Raji (cell line): ENCODE data around the gene CKM.

Experiments used
- POLR2A ChIP-seq: IDR thresholded peaks from 2 replicates; pipeline ENCODE4 v1.6.1; 2011; ENCODE audit warnings: low read depth, low read length, control low read depth; ENCODE audit not compliant: insufficient read depth

CKM gene

GRCh38 chr19:45352471-45352870 is 29.8 kb upstream of the CKM start:
- no peak for TF ChIP-seq POLR2A

- no peak for TF ChIP-seq POLR2A
Observed at GRCh38 chr19:45352062-45352461, 29.4 kb upstream of the CKM start.

- no peak for TF ChIP-seq POLR2A
Observed at GRCh38 chr19:45351401-45351952, 28.8 kb upstream of the CKM start.

DNA sequence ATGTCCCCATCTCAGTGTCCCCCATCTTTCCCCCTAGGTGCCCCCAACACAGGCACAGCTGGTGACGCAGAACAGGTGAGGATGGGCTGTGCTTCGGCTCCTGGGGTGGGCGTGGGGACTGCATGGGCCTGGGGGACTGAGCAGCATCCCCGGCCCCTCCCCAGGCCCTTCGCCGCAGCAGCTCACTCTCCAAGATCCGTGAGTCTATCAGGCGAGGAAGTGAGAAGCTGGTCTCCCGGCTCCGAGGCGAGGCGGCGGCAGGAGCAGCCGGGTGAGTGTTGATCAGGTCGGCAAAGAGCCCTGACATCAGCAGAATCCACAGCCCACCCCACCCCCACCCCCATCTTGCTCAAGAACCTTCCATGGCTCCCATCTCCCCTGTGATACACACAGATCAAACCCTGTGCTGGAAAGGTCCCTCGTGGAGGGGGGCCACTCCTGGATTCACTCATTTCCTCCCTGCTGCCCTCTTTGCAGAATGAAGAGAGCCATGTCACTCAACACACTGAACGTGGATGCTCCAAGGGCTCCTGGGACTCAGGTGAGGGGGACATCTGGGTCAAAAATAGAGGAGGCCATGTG is 27.9 kb upstream of the CKM start:
- TF ChIP-seq POLR2A: no peak

DNA sequence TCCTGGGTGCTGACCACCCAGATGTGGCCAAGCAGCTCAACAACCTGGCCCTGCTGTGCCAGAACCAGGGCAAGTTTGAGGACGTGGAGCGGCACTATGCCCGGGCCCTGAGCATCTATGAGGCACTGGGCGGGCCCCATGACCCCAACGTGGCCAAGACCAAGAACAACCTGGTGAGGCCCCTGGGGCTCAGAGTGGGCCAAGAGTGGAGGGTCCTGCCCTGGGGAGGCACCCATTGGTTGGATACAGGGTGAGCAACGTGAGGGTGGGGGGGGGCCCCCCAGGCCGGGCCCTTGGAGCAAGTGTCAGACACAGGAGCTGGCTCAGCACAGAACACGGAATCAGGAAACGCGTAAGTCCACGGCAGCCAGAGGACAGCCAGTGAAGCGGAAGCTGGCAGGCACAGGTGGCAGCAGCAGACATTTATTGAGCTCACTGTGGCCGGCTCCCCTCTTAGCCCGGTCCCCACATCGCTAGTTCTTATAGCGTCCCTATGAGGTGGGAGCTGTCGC is 26.8 kb upstream of the CKM start:
- TF ChIP-seq POLR2A: no peak

DNA sequence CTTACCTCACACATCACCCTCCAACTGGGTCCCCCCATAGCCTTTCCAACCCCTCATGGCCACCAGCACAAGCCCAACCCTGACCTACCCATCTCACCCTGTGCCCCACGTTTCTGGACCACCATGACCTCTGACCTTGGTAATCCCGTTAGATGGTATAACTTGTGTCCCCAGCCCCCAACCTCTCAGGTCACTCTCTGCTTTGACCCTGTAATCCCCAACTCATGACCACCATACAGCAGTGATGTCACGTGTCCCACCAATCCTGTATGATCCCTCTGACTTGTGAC is 26.4 kb upstream of the CKM start:
- no peak for TF ChIP-seq POLR2A

GRCh38 chr19:45348367-45349125 is 25.9 kb upstream of the CKM start:
- no peak for TF ChIP-seq POLR2A

- TF ChIP-seq POLR2A: no peak
Observed at GRCh38 chr19:45347570-45348366, 25.1 kb upstream of the CKM start.

DNA sequence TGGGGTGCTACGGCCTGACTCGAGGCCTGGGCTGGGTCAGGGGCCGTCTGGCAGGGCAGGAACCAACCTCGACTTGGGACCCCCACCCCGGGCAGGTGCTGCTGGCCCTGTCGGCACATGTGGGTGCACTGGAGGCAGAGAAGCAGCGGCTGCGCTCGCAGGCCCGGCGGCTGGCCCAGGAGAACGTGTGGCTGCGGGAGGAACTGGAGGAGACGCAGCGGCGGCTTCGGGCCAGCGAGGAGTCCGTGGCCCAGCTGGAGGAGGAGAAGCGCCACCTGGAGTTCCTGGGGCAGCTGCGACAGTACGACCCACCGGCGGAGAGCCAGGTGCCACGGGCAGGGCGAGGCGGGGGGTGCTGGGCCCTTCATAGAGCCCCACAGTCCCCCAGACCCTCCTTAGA is 23.8 kb upstream of the CKM start:
- no peak for TF ChIP-seq POLR2A

DNA sequence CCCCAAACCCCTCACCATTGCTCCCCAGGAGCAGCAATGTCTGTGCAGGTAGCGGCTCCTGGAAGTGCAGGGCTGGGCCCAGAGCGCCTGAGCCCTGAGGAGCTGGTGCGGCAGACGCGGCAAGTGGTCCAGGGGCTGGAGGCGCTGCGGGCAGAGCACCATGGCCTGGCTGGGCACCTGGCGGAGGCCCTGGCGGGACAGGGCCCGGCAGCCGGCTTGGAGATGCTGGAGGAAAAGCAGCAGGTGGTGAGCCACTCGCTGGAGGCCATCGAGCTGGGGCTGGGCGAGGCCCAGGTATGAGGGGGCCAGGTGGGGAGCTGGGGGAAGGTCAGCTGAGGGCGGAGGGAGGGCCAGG is 22.8 kb upstream of the CKM start:
- TF ChIP-seq POLR2A: no peak

GRCh38 chr19:45344621-45345505 is 22.2 kb upstream of the CKM start:
- TF ChIP-seq POLR2A: no peak

GRCh38 chr19:45342911-45343310 is 20.2 kb upstream of the CKM start:
- TF ChIP-seq POLR2A: no peak

DNA sequence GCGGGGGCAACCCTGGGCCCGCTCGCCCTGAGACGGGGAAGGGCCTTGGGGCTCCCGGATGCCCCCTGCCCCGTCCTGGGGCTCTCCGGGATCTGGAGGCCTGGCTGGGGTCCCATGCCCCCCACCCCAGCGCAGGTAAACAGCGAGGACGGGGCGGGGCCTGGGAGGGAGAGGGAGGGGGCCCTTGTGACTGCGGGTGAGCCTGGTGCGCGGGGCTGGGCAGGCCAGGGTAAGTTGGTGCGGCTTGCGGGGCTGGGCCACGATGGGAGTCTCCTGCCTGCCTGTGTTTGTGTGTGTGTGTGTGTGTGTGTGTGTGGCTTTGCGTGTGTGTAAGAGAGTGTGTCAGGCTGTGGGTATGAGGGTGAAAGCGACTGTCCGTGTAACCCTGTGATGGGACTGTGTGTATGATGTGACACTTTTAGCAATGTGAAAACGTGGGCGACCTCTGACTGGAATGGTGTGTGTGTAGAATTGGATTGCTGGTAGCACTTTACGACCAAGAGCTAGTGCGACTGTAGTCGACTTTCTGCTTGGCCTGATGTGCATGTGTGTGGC is 18.3 kb upstream of the CKM start:
- no peak for TF ChIP-seq POLR2A

- TF ChIP-seq POLR2A: no peak
Observed at GRCh38 chr19:45340232-45340898, 17.7 kb upstream of the CKM start, which contains the start of gene KLC3. Gene KLC3, plus strand, starts transcription at chr19:45340750. Its CDS starts 4,792 bp downstream, at chr19:45345542.
